ENCODE measurements around the gene CBLB.

DNA sequence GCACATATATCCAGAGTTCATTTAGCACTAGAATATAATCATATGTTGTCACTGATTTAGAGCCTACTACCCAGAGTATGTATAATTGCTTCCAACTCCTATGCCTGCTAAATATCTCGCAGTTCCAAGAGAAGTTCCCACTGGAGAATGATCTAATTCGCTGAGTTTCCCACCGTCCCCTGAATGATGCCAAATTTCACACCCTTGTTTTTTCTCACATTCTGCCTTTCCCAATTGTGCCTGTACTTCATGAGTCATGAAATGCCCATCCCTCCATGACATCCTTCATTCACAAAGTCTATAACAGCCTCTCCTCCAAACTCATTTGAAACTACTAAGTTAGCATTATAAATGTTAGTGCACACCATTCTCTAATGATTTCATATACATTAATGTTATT is 177.2 kb downstream of the CBLB start:
- TF ChIP-seq, protein P1, sequence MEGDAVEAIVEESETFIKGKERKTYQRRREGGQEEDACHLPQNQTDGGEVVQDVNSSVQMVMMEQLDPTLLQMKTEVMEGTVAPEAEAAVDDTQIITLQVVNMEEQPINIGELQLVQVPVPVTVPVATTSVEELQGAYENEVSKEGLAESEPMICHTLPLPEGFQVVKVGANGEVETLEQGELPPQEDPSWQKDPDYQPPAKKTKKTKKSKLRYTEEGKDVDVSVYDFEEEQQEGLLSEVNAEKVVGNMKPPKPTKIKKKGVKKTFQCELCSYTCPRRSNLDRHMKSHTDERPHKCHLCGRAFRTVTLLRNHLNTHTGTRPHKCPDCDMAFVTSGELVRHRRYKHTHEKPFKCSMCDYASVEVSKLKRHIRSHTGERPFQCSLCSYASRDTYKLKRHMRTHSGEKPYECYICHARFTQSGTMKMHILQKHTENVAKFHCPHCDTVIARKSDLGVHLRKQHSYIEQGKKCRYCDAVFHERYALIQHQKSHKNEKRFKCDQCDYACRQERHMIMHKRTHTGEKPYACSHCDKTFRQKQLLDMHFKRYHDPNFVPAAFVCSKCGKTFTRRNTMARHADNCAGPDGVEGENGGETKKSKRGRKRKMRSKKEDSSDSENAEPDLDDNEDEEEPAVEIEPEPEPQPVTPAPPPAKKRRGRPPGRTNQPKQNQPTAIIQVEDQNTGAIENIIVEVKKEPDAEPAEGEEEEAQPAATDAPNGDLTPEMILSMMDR (IDR thresholded peaks at IDR 0.05) = no peak
- TF ChIP-seq POLR2A (IDR thresholded peaks at IDR 0.05) = no peak

All from tibial nerve (tissue), 3 donors.